H9 (cell line): Measurements from ENCODE around the gene HACE1. TPM values are rescaled to one million over a fixed set of nuclear protein-coding genes. Genes with fewer than 3 reads are reported as not detected.

Source experiments
- DNase-seq: peaks from one replicate; pipeline ENCODE4 v3.0.0-alpha.2; 2017
- H2AFZ ChIP-seq: one replicate; pipeline ENCODE4 v1.6.1; 2013; ENCODE audit warnings: mild to moderate bottlenecking, low read length, control low read depth, moderate library complexity
- H2AK5ac ChIP-seq: 2 replicates; pipeline ENCODE4 v1.6.1; 2013; ENCODE audit warnings: low read length, control low read depth, mixed read lengths; ENCODE audit not compliant: insufficient read length
- H2BK120ac ChIP-seq: one replicate; pipeline ENCODE4 v1.6.1; 2013; ENCODE audit warnings: low read depth, mild to moderate bottlenecking, low read length, control low read depth, inconsistent platforms; ENCODE audit not compliant: poor library complexity, severe bottlenecking
- H2BK12ac ChIP-seq: 2 replicates; pipeline ENCODE4 v1.6.1; 2013; ENCODE audit warnings: low read length, control low read depth, mixed read lengths, low read depth; ENCODE audit not compliant: insufficient read length
- H2BK15ac ChIP-seq: 2 replicates; pipeline ENCODE4 v1.6.1; 2013; ENCODE audit warnings: low read depth, low read length, control low read depth
- H2BK20ac ChIP-seq: one replicate; pipeline ENCODE4 v1.6.1; 2013; ENCODE audit warnings: low read depth, mild to moderate bottlenecking, low read length, control low read depth, inconsistent platforms; ENCODE audit not compliant: poor library complexity, severe bottlenecking
- H2BK5ac ChIP-seq: 2 replicates; pipeline ENCODE4 v1.6.1; 2013; ENCODE audit warnings: low read length, control low read depth, mixed read lengths; ENCODE audit not compliant: insufficient read length
- H3K14ac ChIP-seq: 2 replicates; pipeline ENCODE4 v1.6.1; 2013; ENCODE audit warnings: low read length, control low read depth; ENCODE audit not compliant: insufficient read depth
- H3K18ac ChIP-seq: 2 replicates; pipeline ENCODE4 v1.6.1; 2013; ENCODE audit warnings: low read depth, mild to moderate bottlenecking, mixed read lengths, low read length, control low read depth; ENCODE audit not compliant: insufficient read length
- H3K23ac ChIP-seq: 2 replicates; pipeline ENCODE4 v1.6.1; 2013; ENCODE audit warnings: low read length, control low read depth, mixed read lengths, low read depth; ENCODE audit not compliant: insufficient read length
- H3K23me2 ChIP-seq: 2 replicates; pipeline ENCODE4 v1.6.1; 2013; ENCODE audit warnings: low read depth, mild to moderate bottlenecking, mixed read lengths, low read length, control low read depth; ENCODE audit not compliant: insufficient read length, poor library complexity, severe bottlenecking
- H3K27ac ChIP-seq: 2 replicates; pipeline ENCODE4 v1.5.1; 2013; ENCODE audit warnings: low read length, control low read depth, mixed read lengths, low read depth; ENCODE audit not compliant: insufficient read length
- H3K27me3 ChIP-seq: 2 replicates; pipeline ENCODE4 v1.6.1; 2013; ENCODE audit warnings: low read length, control low read depth, inconsistent platforms; ENCODE audit not compliant: insufficient read depth
- H3K4ac ChIP-seq: 2 replicates; pipeline ENCODE4 v1.6.1; 2013; ENCODE audit warnings: low read depth, mild to moderate bottlenecking, control low read depth, inconsistent platforms, low read length, moderate library complexity
- H3K4me1 ChIP-seq: 2 replicates; pipeline ENCODE4 v1.6.1; 2013; ENCODE audit warnings: low read length, control low read depth, inconsistent platforms; ENCODE audit not compliant: insufficient read depth
- H3K4me2 ChIP-seq: 2 replicates; pipeline ENCODE4 v1.6.1; 2013; ENCODE audit warnings: low read length, control low read depth, mixed read lengths; ENCODE audit not compliant: insufficient read length, insufficient read depth
- H3K56ac ChIP-seq: 2 replicates; pipeline ENCODE4 v1.6.1; 2013; ENCODE audit warnings: low read depth, mild to moderate bottlenecking, mixed read lengths, low read length, control low read depth; ENCODE audit not compliant: insufficient read length
- H3K79me1 ChIP-seq: 2 replicates; pipeline ENCODE4 v1.6.1; 2013; ENCODE audit warnings: low read depth, mild to moderate bottlenecking, moderate library complexity, low read length, control low read depth, inconsistent platforms; ENCODE audit not compliant: insufficient read depth, poor library complexity, severe bottlenecking
- H3K79me2 ChIP-seq: 2 replicates; pipeline ENCODE4 v1.6.1; 2013; ENCODE audit warnings: low read length, control low read depth, inconsistent platforms; ENCODE audit not compliant: insufficient read depth
- H3K9ac ChIP-seq: 2 replicates; pipeline ENCODE4 v1.6.1; 2013; ENCODE audit warnings: low read length, control low read depth, mixed read lengths; ENCODE audit not compliant: insufficient read length; ENCODE audit errors: extremely low read depth
- H3K9me3 ChIP-seq: one replicate; pipeline ENCODE4 v1.6.1; 2013; ENCODE audit warnings: low read depth, low read length, inconsistent platforms; ENCODE audit not compliant: control insufficient read depth
- H3T11ph ChIP-seq: one replicate; pipeline ENCODE4 v1.6.1; 2013; ENCODE audit warnings: mild to moderate bottlenecking, low read length, control low read depth, inconsistent platforms
- H4K20me1 ChIP-seq: one replicate; pipeline ENCODE4 v1.6.1; 2013; ENCODE audit not compliant: control insufficient read depth, insufficient read length, insufficient read depth
- H4K5ac ChIP-seq: 2 replicates; pipeline ENCODE4 v1.6.1; 2013; ENCODE audit warnings: low read depth, mild to moderate bottlenecking, mixed read lengths, low read length, control low read depth; ENCODE audit not compliant: insufficient read length
- H4K8ac ChIP-seq: replicated peaks from 2 replicates; pipeline ENCODE4 v1.6.1; 2013; ENCODE audit warnings: low read length, control low read depth, mixed read lengths, low read depth; ENCODE audit not compliant: insufficient read length
- H4K91ac ChIP-seq: 2 replicates; pipeline ENCODE4 v1.6.1; 2013; ENCODE audit warnings: low read depth, mild to moderate bottlenecking, moderate library complexity, mixed read lengths, low read length, control low read depth; ENCODE audit not compliant: insufficient read length
- H3K27ac Mint-ChIP-seq, 3 experiments: 2 replicates in 2 of 3; 3 replicates in 1 of 3; pipeline ENCODE4 v1.8.0; 2020 to 2021; ENCODE audit warnings: mixed read lengths in 3 of 3, mild to moderate bottlenecking in 1 of 3, moderate library complexity in 1 of 3
- H3K27me3 Mint-ChIP-seq: 2 replicates; pipeline ENCODE4 v1.8.0; 2021; ENCODE audit warnings: low read depth, mild to moderate bottlenecking, moderate library complexity, mixed read lengths
- H3K36me3 Mint-ChIP-seq, 3 experiments: 2 replicates in 2 of 3; 3 replicates in 1 of 3; pipeline ENCODE4 v1.8.0; 2020 to 2021; ENCODE audit warnings: low read depth in 3 of 3, mixed read lengths in 3 of 3; ENCODE audit not compliant: insufficient read depth in 1 of 3
- H3K4me1 Mint-ChIP-seq, 2 experiments: 2 replicates each; pipeline ENCODE4 v1.8.0; 2020; ENCODE audit warnings: mixed read lengths in 2 of 2
- H3K4me3 Mint-ChIP-seq, 2 experiments: 2 replicates in 1 of 2; 3 replicates in 1 of 2; pipeline ENCODE4 v1.8.0; 2020 to 2021; ENCODE audit warnings: mild to moderate bottlenecking in 2 of 2, mixed read lengths in 2 of 2, moderate library complexity in 1 of 2
- H3K9me3 Mint-ChIP-seq, 2 experiments: 2 replicates in 1 of 2; 3 replicates in 1 of 2; pipeline ENCODE4 v1.8.0; 2020; ENCODE audit warnings: mild to moderate bottlenecking in 2 of 2, mixed read lengths in 2 of 2, moderate library complexity in 1 of 2
- WGBS: extraction: QIAGEN DNeasy Blood & Tissue Kit; methylation state at CpG from one replicate; pipeline ENCODE4 v1.1.7; 2013; ENCODE audit warnings: missing lambda C conversion rate, low lambda C conversion rate, mixed read lengths; ENCODE audit not compliant: insufficient read length; ENCODE audit errors: extremely low coverage; 5-methylcytosine and 5-hydroxymethylcytosine counted together
- total RNA-seq: library from RNA; stranded (reverse); gene quantifications from 2 replicates; pipeline ENCODE4 v1.2.1, GENCODE V29; 2021
- TF ChIP-seq, protein P1 (sequence below): fragments of 200-600 bp; sonication (generic); conservative IDR thresholded peaks from 3 replicates; pipeline ENCODE4 v1.8.0; 2021; ENCODE audit warnings: antibody characterized with exemption, mild to moderate bottlenecking

HACE1 gene
- total RNA-seq, 1 experiment from 2014 or later: 18.0 TPM

DNA sequence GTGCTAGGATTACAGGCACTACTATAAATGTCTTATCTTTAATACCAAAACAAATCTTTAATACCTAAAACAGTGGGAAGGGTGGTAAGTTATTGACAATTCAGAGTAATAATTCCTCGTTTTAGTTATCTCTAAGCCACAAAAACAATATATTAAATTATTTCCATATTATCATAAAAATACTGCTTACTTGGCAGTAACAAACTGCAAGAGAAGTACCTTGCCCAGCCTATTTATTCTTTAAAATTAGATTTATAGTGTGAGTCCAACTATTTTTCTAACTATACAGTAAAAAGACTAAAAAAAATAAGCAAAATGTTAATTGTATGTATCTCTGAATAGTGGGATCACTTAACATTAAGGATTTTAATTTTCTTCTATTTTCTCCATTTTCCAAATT is 123.2 kb downstream of the HACE1 start:
- H3K27me3 ChIP-seq: no peaks in the 10 kb centered on the region
- WGBS: no CpG with 5 or more reads among the region's 1 CpG
- no peak overlapping the region for H3K23ac ChIP-seq
- no peaks in the 10 kb centered on the region for H3K27me3 Mint-ChIP-seq
- H4K8ac ChIP-seq: no peak overlapping the region
- no peak overlapping the region for H4K5ac ChIP-seq
- no peak overlapping the region for H2BK120ac ChIP-seq
- no peak overlapping the region for H2BK20ac ChIP-seq
- H3K4me1 Mint-ChIP-seq: 0 out of 4 replicates have a peak, but pooled peaks cover 0 to 3% of the 10 kb centered on the region in 2 experiments
- H4K91ac ChIP-seq: no peak overlapping the region
- no peaks in the 10 kb centered on the region for H3K4me1 ChIP-seq
- H4K20me1 ChIP-seq: no peaks in the 10 kb centered on the region
- no peak overlapping the region for H3K4me2 ChIP-seq
- DNase-seq: no peak
- no peak overlapping the region for H3K18ac ChIP-seq
- H3K56ac ChIP-seq: no peak overlapping the region
- no peaks in the 10 kb centered on the region for H3K79me1 ChIP-seq
- H3K23me2 ChIP-seq: no peaks in the 10 kb centered on the region
- no peaks in the 10 kb centered on the region for H3K9me3 ChIP-seq
- no peak overlapping the region for H3K14ac ChIP-seq
- H3K9ac ChIP-seq: no peak overlapping the region
- H2AK5ac ChIP-seq: no peak overlapping the region
- 0 out of 7 replicates have a peak overlapping the region, but pooled peaks of 1 of the 3 experiments have one; percentile 47 for H3K27ac Mint-ChIP-seq
- no peak overlapping the region for H2BK5ac ChIP-seq
- H3K4ac ChIP-seq: no peak overlapping the region
- H3K27ac ChIP-seq: no peak overlapping the region
- no peak overlapping the region for H2BK12ac ChIP-seq
- TF ChIP-seq, protein P1, sequence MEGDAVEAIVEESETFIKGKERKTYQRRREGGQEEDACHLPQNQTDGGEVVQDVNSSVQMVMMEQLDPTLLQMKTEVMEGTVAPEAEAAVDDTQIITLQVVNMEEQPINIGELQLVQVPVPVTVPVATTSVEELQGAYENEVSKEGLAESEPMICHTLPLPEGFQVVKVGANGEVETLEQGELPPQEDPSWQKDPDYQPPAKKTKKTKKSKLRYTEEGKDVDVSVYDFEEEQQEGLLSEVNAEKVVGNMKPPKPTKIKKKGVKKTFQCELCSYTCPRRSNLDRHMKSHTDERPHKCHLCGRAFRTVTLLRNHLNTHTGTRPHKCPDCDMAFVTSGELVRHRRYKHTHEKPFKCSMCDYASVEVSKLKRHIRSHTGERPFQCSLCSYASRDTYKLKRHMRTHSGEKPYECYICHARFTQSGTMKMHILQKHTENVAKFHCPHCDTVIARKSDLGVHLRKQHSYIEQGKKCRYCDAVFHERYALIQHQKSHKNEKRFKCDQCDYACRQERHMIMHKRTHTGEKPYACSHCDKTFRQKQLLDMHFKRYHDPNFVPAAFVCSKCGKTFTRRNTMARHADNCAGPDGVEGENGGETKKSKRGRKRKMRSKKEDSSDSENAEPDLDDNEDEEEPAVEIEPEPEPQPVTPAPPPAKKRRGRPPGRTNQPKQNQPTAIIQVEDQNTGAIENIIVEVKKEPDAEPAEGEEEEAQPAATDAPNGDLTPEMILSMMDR: no peak
- peaks cover 3 to 14% (median 13%) of the 10 kb centered on the region in 3 experiments; a peak in 6 of 7 replicates for H3K36me3 Mint-ChIP-seq
- H3K9me3 Mint-ChIP-seq: no peaks in the 10 kb centered on the region; a peak in 2 of 5 replicates
- no peak overlapping the region for H2AFZ ChIP-seq
- no peak overlapping the region for H3T11ph ChIP-seq
- no peaks in the 10 kb centered on the region for H3K79me2 ChIP-seq
- no peak overlapping the region for H3K4me3 Mint-ChIP-seq
- no peak overlapping the region for H2BK15ac ChIP-seq
